GM20000 (cell line): ENCODE data around the gene PRDM16.

Experiments
- DNase-seq: peaks from one replicate; pipeline ENCODE4 v3.0.0; 2012; ENCODE audit warnings: low spot score
- TF ChIP-seq, protein P1 (sequence below): IDR thresholded peaks from 2 replicates; pipeline ENCODE4 v1.5.1; 2012; ENCODE audit warnings: mild to moderate bottlenecking, control low read depth; ENCODE audit errors: extremely low read depth, missing control alignments

PRDM16 gene

GRCh38 chr1:3439346-3440299 is 370.6 kb downstream of the PRDM16 start:
- TF ChIP-seq, protein P1, sequence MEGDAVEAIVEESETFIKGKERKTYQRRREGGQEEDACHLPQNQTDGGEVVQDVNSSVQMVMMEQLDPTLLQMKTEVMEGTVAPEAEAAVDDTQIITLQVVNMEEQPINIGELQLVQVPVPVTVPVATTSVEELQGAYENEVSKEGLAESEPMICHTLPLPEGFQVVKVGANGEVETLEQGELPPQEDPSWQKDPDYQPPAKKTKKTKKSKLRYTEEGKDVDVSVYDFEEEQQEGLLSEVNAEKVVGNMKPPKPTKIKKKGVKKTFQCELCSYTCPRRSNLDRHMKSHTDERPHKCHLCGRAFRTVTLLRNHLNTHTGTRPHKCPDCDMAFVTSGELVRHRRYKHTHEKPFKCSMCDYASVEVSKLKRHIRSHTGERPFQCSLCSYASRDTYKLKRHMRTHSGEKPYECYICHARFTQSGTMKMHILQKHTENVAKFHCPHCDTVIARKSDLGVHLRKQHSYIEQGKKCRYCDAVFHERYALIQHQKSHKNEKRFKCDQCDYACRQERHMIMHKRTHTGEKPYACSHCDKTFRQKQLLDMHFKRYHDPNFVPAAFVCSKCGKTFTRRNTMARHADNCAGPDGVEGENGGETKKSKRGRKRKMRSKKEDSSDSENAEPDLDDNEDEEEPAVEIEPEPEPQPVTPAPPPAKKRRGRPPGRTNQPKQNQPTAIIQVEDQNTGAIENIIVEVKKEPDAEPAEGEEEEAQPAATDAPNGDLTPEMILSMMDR = no peak
- DNase-seq = no peak

- TF ChIP-seq, protein P1 = no peak
- DNase-seq = no peak
Measured at GRCh38 chr1:3440300-3440681, 371.3 kb downstream of the PRDM16 start.

DNA sequence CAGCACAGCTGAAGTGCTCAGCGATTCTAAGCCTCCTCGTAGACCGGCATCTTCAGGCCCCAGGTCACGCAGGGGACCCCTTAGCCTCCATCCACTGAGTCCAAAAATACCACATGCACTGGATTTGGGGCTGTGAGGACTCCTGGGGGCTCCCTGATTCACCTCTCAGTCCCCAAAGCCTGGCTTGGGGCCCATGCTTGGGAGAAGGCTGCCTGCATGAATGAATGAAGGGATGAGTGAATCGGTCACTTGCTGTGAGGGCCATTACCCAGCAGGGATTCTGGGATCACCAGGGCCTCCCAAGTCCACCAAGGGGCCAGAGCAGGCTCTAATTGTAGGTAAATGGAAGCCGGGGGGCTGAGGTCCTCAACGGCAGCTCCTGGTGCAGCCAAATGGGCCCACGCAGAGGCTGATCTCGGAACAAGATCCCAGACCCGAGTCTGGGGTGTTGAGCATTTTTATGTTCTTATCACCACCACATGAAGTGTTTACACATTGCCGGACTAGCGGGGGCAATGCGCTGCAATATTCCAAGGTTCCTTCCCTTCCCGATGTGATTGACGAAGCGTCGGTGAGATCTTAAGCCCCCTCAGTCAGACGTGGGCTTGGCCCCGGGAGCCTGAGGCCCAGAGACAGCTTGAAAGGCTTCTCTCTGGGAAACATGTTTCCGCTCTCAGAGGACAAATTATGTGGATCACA is 371.9 kb downstream of the PRDM16 start:
- DNase-seq = no peak
- TF ChIP-seq, protein P1 = no peak

- no peak for DNase-seq
Measured at GRCh38 chr1:3441410-3441847, 372.4 kb downstream of the PRDM16 start.

DNA sequence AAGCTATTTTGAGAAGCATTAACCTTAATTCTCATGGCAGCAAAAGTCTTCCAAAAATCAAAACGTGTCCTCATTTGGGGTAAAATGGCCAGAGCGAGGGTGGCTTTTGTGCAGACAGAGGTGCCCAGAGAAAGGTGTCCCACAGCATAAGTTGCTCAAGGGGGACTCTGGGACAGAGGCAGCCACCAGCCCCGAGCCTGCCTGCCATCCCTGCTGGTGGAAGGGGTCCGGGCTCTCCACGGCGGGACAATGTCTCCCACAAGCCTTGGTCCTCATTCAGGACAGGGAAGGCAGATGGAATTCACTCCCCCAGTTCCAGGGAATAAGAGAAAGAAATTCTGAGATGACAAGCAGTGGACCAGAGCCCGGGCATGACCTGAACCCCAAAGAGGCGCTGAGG is 372.9 kb downstream of the PRDM16 start:
- TF ChIP-seq, protein P1 = no peak
- no peak for DNase-seq

More at GRCh38 chr1:3441410-3441847, 372.4 kb downstream of the PRDM16 start:
- TF ChIP-seq, protein P1 = no peak

DNA sequence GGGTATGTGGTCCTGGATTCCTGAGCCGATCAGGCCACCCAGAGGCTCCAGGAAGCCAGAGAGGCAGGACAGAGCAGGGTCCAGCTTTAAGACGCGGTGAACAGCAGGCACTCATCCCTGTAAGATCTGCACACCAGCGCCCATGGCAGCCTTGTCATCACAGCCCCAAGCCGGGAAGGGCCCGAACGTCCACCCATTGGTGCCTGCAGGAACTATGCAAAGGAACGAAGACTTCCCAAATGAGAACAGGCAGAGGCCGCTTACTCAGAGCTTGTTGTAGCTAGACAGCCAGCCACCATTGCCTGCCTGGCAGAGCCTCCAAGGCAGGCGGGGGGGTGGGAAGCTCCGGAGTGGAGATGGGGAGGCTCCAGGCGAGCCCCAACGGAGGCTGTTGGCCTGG is 373.3 kb downstream of the PRDM16 start:
- DNase-seq = no peak
- TF ChIP-seq, protein P1 = no peak

DNA sequence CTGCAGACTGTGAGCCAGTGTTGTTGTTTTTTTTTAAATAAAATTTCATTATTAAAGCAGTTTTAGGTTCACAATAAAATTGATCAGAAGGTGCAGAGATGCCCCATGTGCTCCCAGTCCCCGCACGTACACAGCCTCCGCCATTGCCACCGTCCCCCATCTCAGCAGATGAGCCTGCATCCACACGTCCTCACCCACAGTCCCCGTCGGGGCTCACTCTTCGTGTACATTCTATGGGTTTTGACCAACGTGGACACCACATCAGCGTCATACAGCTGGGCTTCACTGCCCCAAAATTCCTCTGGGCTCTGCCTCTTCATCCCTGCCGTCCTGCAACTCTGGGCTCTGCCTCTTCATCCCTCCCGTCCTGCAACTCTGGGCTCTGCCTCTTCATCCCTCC is 373.9 kb downstream of the PRDM16 start:
- no peak for DNase-seq
- TF ChIP-seq, protein P1 = no peak
